Osteoblast (primary cell): ENCODE measurements around the gene DOK4. TPM values are rescaled to one million over a fixed set of nuclear protein-coding genes. Genes with fewer than 3 reads are reported as not detected.

Experiments used
- DNase-seq: peaks from one replicate; pipeline ENCODE4 v3.0.0; 2011; ENCODE audit warnings: low spot score, mixed read lengths; ENCODE audit not compliant: insufficient read length; ENCODE audit errors: missing footprints
- H2AFZ ChIP-seq: 2 replicates; pipeline ENCODE4 v1.6.0; 2011; ENCODE audit warnings: mild to moderate bottlenecking, low read length
- H3K27ac ChIP-seq: 2 replicates; pipeline ENCODE4 v1.5.1; 2011; ENCODE audit warnings: mild to moderate bottlenecking, low read depth, low read length, moderate library complexity
- H3K27me3 ChIP-seq: 2 replicates; pipeline ENCODE4 v1.6.0; 2012; ENCODE audit warnings: mild to moderate bottlenecking, control low read depth, inconsistent platforms, low read length, moderate library complexity; ENCODE audit not compliant: insufficient read depth
- H3K36me3 ChIP-seq: 2 replicates; pipeline ENCODE4 v1.5.1; 2011; ENCODE audit warnings: mild to moderate bottlenecking, low read length, control low read depth, moderate library complexity; ENCODE audit not compliant: insufficient read depth
- H3K4me1 ChIP-seq: 2 replicates; pipeline ENCODE4 v1.5.1; 2011; ENCODE audit warnings: mild to moderate bottlenecking, low read length, control low read depth, moderate library complexity; ENCODE audit not compliant: insufficient read depth
- H3K4me2 ChIP-seq: 2 replicates; pipeline ENCODE4 v1.6.0; 2011; ENCODE audit warnings: mild to moderate bottlenecking, low read length; ENCODE audit not compliant: insufficient read depth
- H3K4me3 ChIP-seq: fragments of 200-600 bp; sonication (generic); 3 replicates; pipeline ENCODE4 v1.5.1; 2012; ENCODE audit warnings: mild to moderate bottlenecking, low read length, inconsistent platforms; ENCODE audit not compliant: insufficient read depth
- H3K79me2 ChIP-seq: 2 replicates; pipeline ENCODE4 v1.6.0; 2012; ENCODE audit warnings: mild to moderate bottlenecking, low read length, control low read depth, inconsistent platforms; ENCODE audit not compliant: insufficient read depth
- H3K9me3 ChIP-seq: 2 replicates; pipeline ENCODE4 v1.5.1; 2011; ENCODE audit warnings: low read depth, low read length, control low read depth
- H4K20me1 ChIP-seq: 2 replicates; pipeline ENCODE4 v1.6.0; 2012; ENCODE audit warnings: mild to moderate bottlenecking, low read length, control low read depth; ENCODE audit not compliant: insufficient read depth
- CTCF ChIP-seq: IDR thresholded peaks from 2 replicates; pipeline ENCODE4 v1.5.1; 2011; ENCODE audit warnings: mild to moderate bottlenecking, low read depth, low read length, moderate library complexity; ENCODE audit errors: extremely low read depth
- total RNA-seq: library from RNA; depleted of rRNA; stranded (reverse); fragments of >200 nt; gene quantifications from 2 replicates; pipeline ENCODE4 v1.2.3, GENCODE V29; 2012

Gene DOK4
- total RNA-seq, 1 donor = 29.0 TPM

- Histone ChIP-seq H3K27ac (no peak overlapping the region), H3K4me1 (no peaks in the 10 kb centered on the region), H3K79me2 (no peaks in the 10 kb centered on the region), H4K20me1 (no peaks in the 10 kb centered on the region), H2AFZ (no peak overlapping the region), H3K4me2 (no peak overlapping the region), H3K36me3 (peaks cover 5% of the 10 kb centered on the region), H3K4me3 (no peak overlapping the region), H3K27me3 (no peaks in the 10 kb centered on the region), H3K9me3 (no peaks in the 10 kb centered on the region)
- TF ChIP-seq CTCF = no peak
- peak; percentile 55 for DNase-seq
Measured at GRCh38 chr16:57518520-57518919, 32.2 kb upstream of the DOK4 start.

- TF ChIP-seq CTCF = no peak
- Histone ChIP-seq H3K9me3 (no peaks in the 10 kb centered on the region), H3K27ac (no peak overlapping the region), H3K4me2 (no peak overlapping the region), H4K20me1 (no peaks in the 10 kb centered on the region), H3K36me3 (peaks cover 5% of the 10 kb centered on the region), H3K27me3 (no peaks in the 10 kb centered on the region), H3K4me3 (no peak overlapping the region), H2AFZ (no peak overlapping the region), H3K4me1 (no peaks in the 10 kb centered on the region), H3K79me2 (no peaks in the 10 kb centered on the region)
- DNase-seq = peak; percentile 82
Measured at GRCh38 chr16:57517397-57518367, 31.4 kb upstream of the DOK4 start.

- H4K20me1 ChIP-seq = no peaks in the 10 kb centered on the region
- H3K79me2 ChIP-seq = no peaks in the 10 kb centered on the region
- no peak overlapping the region for H3K27ac ChIP-seq
- no peaks in the 10 kb centered on the region for H3K9me3 ChIP-seq
- peak; percentile 62 for DNase-seq
- no peak overlapping the region for H3K4me2 ChIP-seq
- H3K36me3 ChIP-seq = peaks cover 5% of the 10 kb centered on the region
- H3K27me3 ChIP-seq = no peaks in the 10 kb centered on the region
- H3K4me1 ChIP-seq = no peaks in the 10 kb centered on the region
- no peak for TF ChIP-seq CTCF
- H3K4me3 ChIP-seq = no peak overlapping the region
- no peak overlapping the region for H2AFZ ChIP-seq
Measured at GRCh38 chr16:57516773-57517172, 30.5 kb upstream of the DOK4 start.

GRCh38 chr16:57516176-57516725 lies 30.0 kb upstream of the DOK4 start:
- TF ChIP-seq CTCF = no peak
- peak; percentile 66 for DNase-seq

More at GRCh38 chr16:57516176-57516725, 30.0 kb upstream of the DOK4 start:
- Histone ChIP-seq H3K4me1 (no peaks in the 10 kb centered on the region), H3K4me3 (no peak overlapping the region), H3K79me2 (no peaks in the 10 kb centered on the region), H3K9me3 (no peaks in the 10 kb centered on the region), H2AFZ (no peak overlapping the region), H3K4me2 (no peak overlapping the region), H3K27me3 (no peaks in the 10 kb centered on the region), H3K36me3 (peaks cover 5% of the 10 kb centered on the region), H3K27ac (no peak overlapping the region), H4K20me1 (no peaks in the 10 kb centered on the region)
